Esophagus muscularis mucosa (tissue), 4 donors: ENCODE data around the gene ANKRD33.

Experiments
- CTCF ChIP-seq, 3 experiments: fragments of 200-600 bp in 2 of 3; fragments of 450-650 bp in 1 of 3; sonication (generic) in 2 of 3; IDR thresholded peaks; one replicate each; pipeline ENCODE4 v1.5.1; 2017 to 2019; ENCODE audit warnings: antibody characterized with exemption in 3 of 3, mild to moderate bottlenecking in 2 of 3, moderate library complexity in 1 of 3
- EP300 ChIP-seq: sonication (generic); formaldehyde crosslinking; IDR thresholded peaks from one replicate; pipeline ENCODE4 v1.6.1; 2017; ENCODE audit warnings: antibody characterized with exemption
- POLR2A ChIP-seq: fragments of 450-650 bp; IDR thresholded peaks from one replicate; pipeline ENCODE4 v1.6.1; 2017; ENCODE audit warnings: antibody characterized with exemption, moderate library complexity, mild to moderate bottlenecking, low read depth
- POLR2AphosphoS5 ChIP-seq, 2 donors: sonication (generic); formaldehyde crosslinking; IDR thresholded peaks; one replicate each; pipeline ENCODE4 v1.6.1; 2017; ENCODE audit warnings: antibody characterized with exemption in 2 of 2

GRCh38 chr12:51896236-51896635 lies 8.3 kb downstream of the ANKRD33 start:
- TF ChIP-seq POLR2AphosphoS5 (IDR thresholded peaks at IDR 0.05) (no peak), CTCF (IDR thresholded peaks at IDR 0.05) (no peak), POLR2A (no peak), EP300 (no peak)
